Astrocyte of the cerebellum (primary cell): ENCODE measurements around the gene HOXA6.

ENCODE experiments used
- DNase-seq: peaks from one replicate; pipeline ENCODE4 v3.0.0-alpha.2; 2011; ENCODE audit warnings: low read depth
- H3K4me3 ChIP-seq: 2 replicates; pipeline ENCODE4 v1.5.1; 2011; ENCODE audit warnings: mild to moderate bottlenecking, low read depth, low read length, moderate library complexity
- in situ Hi-C: cut with HindIII; loops from 2 replicates; pipeline ENCODE4 v1.10.0; 2017; ENCODE audit warnings: low sequenced_read_pairs
- TF ChIP-seq, protein P1 (sequence below): IDR thresholded peaks from 2 replicates; pipeline ENCODE4 v1.5.1; 2012; ENCODE audit warnings: low read length, low read depth, moderate library complexity, mild to moderate bottlenecking; ENCODE audit errors: missing control alignments

Gene HOXA6

DNA sequence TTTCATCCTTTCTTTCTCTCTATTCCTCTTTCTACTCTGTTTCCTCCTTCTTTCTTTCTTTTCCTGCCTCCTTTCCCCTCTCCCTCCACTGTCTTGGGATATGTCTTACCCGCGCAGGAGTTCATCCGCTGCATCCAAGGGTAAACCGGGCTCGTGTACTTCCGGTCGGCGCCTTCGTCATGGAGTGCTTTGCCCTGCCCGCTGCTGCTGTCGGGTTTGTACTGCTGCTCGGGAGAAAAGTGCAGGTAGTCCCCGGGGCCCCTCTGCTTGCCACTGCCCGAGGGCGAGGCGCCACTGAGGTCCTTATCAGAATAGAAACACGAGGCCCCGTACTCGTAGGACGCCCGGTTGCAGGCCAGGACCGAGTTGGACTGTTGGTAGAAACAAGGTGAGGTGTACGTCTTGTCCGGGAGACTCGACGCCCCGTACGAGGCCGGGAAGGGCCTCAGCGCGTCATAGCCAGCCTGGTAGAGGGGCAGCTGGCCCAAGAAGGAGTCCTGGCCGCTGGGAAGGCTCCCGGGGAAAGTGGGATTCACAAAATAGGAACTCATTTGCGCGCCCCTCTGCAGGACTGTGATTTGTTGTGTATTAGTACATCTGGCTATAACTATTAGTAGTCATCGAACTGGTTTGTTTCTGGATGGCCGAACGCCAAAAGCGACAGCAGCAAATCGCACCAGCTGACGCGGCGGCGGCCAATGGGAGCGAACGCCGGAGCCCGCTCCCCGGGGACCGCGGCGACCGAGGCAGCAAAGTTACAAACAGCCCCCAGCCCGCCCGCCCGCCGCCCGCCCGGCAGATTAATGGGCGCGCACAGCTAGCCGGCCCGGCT lies at the start of gene HOXA6:
Gene HOXA6 (minus strand): TSS at position 576 of the 832 bp plus-strand sequence. CDS start 25 bp downstream, at position 551.
- TF ChIP-seq, protein P1, sequence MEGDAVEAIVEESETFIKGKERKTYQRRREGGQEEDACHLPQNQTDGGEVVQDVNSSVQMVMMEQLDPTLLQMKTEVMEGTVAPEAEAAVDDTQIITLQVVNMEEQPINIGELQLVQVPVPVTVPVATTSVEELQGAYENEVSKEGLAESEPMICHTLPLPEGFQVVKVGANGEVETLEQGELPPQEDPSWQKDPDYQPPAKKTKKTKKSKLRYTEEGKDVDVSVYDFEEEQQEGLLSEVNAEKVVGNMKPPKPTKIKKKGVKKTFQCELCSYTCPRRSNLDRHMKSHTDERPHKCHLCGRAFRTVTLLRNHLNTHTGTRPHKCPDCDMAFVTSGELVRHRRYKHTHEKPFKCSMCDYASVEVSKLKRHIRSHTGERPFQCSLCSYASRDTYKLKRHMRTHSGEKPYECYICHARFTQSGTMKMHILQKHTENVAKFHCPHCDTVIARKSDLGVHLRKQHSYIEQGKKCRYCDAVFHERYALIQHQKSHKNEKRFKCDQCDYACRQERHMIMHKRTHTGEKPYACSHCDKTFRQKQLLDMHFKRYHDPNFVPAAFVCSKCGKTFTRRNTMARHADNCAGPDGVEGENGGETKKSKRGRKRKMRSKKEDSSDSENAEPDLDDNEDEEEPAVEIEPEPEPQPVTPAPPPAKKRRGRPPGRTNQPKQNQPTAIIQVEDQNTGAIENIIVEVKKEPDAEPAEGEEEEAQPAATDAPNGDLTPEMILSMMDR: no peak
- H3K4me3 ChIP-seq: no peak within 1 kb of the TSS
- DNase-seq: no peak
- in situ Hi-C loops: no loop called here

DNA sequence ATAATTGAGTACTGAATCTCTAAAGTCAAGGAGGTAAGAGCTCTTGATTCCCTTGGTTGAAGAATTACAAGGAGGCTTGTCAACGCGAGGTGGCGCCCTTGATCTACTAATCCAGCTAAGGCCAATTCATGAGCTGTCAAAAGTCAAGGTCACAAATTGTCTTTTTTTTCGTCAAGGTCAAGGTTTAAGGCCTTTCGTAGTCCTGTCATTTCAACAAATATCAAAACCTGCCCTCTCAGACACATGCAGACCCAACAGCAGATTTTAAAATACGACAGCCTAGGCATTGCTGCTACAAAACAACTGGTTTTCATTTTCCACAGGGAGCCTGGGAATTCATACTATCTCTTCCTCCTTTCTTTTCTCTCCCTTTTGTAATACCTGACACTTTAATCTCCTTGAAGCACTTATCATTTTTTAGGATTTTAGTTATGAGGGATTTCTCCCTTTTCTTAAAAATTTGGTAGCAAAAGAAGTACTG lies 48.8 kb upstream of the HOXA6 start:
- no peak overlapping the region for H3K4me3 ChIP-seq
- in situ Hi-C loops: no loop called here
- peak; percentile 53 for DNase-seq
- TF ChIP-seq, protein P1: peak; percentile 64

- in situ Hi-C loops: no loop called here
- TF ChIP-seq, protein P1: no peak
Observed at GRCh38 chr7:27194686-27195379, 47.3 kb upstream of the HOXA6 start.

DNA sequence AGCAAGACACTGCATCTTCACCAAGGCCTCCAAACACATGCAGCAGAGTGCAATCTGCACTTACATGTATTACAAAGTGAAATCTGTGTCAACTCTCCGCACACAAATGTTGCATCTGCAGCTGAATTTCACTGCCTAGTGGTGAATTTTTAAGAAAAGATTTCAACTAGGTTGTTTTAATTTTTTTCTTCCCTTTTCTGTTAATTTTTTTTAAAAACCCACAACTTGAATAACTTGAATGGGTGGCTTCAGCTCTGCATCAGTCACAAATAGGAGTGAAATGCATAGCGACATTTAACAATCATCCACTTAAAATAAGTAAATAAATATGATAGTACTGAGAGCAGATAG lies 46.4 kb upstream of the HOXA6 start:
- H3K4me3 ChIP-seq: no peak overlapping the region
- in situ Hi-C loops: no loop called here
- no peak for DNase-seq
- TF ChIP-seq, protein P1: no peak

More at GRCh38 chr7:27194686-27195379, 47.3 kb upstream of the HOXA6 start:
- no peak overlapping the region for H3K4me3 ChIP-seq
- no peak for DNase-seq

GRCh38 chr7:27193335-27194001 lies 45.9 kb upstream of the HOXA6 start:
- in situ Hi-C loops: no loop called here
- TF ChIP-seq, protein P1: no peak
- DNase-seq: no peak
- H3K4me3 ChIP-seq: no peak overlapping the region
